ENCODE results near the gene DHX29. TPM values are rescaled to one million over a fixed set of nuclear protein-coding genes. Genes with fewer than 3 reads are reported as not detected.

The DHX29 gene
- total RNA-seq, 4 donors from 2014 or later, result 31.8 to 43.3 (median 35.9) TPM

- peaks cover 0 to 22% (median 9%) of the 10 kb centered on the region in 3 donors for H3K4me1 ChIP-seq
- H3K4me3 ChIP-seq, result no peak overlapping the region
- WGBS, 2 donors (ENCODE audit: low coverage in 1 of 2), result 92 to 95% methylated on average over 3 to 4 of the region's 4 CpGs
- TF ChIP-seq EP300 (IDR thresholded peaks at IDR 0.05), result no peak
- peaks cover 0 to 62% of the 10 kb centered on the region in 2 donors for H3K36me3 ChIP-seq
- no peaks in the 10 kb centered on the region for H3K27me3 ChIP-seq
- no peak overlapping the region for H3K27ac ChIP-seq
- ATAC-seq, result no peak
- no peaks in the 10 kb centered on the region for H3K9me3 ChIP-seq
These were observed 37.8 kb upstream of the DHX29 start for GRCh38 chr5:55345327-55345726.

DNA sequence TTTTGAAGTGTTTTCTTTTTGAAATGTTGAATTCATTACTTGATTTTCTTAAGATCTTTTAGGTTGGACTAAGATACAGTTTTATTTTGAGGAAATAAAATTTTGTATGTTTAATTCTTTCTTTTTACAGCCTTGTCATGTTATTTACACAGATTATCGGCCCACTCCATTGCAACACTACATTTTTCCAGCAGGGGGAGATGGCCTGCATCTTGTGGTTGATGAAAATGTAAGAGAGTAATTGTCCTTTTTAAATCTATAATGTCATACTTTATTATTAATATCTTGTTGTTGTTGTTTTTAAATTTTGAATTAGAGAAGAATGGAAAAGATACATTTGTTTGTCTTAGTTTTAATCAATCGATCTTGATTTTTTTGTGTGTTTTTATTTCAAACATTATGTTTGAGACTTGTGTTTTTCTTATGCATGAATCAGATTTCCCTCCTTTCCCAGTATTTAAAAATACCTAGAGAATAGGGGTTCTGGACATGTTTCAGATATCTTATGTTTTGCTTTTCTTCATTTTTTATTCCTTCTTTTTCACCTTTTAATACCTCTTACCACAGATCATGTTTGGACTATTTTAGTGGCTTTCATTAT lies 37.0 kb upstream of the DHX29 start:
- Histone ChIP-seq H3K9me3 (no peaks in the 10 kb centered on the region), H3K36me3 (peaks cover 0 to 53% of the 10 kb centered on the region in 2 donors), H3K27ac (peak overlapping the region in 2 of 4 donors; percentile 34 to 56), H3K4me3 (no peak overlapping the region), H3K4me1 (peaks cover 0 to 25% (median 9%) of the 10 kb centered on the region in 3 donors), H3K27me3 (no peaks in the 10 kb centered on the region)
- TF ChIP-seq POLR2A (IDR thresholded peaks at IDR 0.05), result no peak
- TF ChIP-seq, protein P1, sequence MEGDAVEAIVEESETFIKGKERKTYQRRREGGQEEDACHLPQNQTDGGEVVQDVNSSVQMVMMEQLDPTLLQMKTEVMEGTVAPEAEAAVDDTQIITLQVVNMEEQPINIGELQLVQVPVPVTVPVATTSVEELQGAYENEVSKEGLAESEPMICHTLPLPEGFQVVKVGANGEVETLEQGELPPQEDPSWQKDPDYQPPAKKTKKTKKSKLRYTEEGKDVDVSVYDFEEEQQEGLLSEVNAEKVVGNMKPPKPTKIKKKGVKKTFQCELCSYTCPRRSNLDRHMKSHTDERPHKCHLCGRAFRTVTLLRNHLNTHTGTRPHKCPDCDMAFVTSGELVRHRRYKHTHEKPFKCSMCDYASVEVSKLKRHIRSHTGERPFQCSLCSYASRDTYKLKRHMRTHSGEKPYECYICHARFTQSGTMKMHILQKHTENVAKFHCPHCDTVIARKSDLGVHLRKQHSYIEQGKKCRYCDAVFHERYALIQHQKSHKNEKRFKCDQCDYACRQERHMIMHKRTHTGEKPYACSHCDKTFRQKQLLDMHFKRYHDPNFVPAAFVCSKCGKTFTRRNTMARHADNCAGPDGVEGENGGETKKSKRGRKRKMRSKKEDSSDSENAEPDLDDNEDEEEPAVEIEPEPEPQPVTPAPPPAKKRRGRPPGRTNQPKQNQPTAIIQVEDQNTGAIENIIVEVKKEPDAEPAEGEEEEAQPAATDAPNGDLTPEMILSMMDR (IDR thresholded peaks at IDR 0.05), result peak; percentile 80 to 95 (median 85)
- WGBS, 2 donors (ENCODE audit: low coverage in 1 of 2), result 38 to 42% methylated on average over 2 of the region's 2 CpGs
- ATAC-seq, result no peak

GRCh38 chr5:55343609-55344008 lies 36.1 kb upstream of the DHX29 start:
- no peak overlapping the region for H3K4me3 ChIP-seq
- no peaks in the 10 kb centered on the region for H3K9me3 ChIP-seq
- H3K27me3 ChIP-seq, result no peaks in the 10 kb centered on the region
- 38 to 74% methylated on average over 1 of the region's 1 CpG for WGBS, 2 donors (ENCODE audit: low coverage in 1 of 2)
- no peak for ATAC-seq
- TF ChIP-seq POLR2A (IDR thresholded peaks at IDR 0.05) (no peak), POLR2AphosphoS5 (IDR thresholded peaks at IDR 0.05) (no peak), EP300 (IDR thresholded peaks at IDR 0.05) (no peak)
- TF ChIP-seq, protein P1 (IDR thresholded peaks at IDR 0.05), result no peak
- H3K36me3 ChIP-seq, result peaks cover 0 to 44% of the 10 kb centered on the region in 2 donors
- H3K27ac ChIP-seq, result peak overlapping the region in 2 of 4 donors; percentile 34 to 56
- peaks cover 0 to 30% (median 9%) of the 10 kb centered on the region in 3 donors for H3K4me1 ChIP-seq

DNA sequence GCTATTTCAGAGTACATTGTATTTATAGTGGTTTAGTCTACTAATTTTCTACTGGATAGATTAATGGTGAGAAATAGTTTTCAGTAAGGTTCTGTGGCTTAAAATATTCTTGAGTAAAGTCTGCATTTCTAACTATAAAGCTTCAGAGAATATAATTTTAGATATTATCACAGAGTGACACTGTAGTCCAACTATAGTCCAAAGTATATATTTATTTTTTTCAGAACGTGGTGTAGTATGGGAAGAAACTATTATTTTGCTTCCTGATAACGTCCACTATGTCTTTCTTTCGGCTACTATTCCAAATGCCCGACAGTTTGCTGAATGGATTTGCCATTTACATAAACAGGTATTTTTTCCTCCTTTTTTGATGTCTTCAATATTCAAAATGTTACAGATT lies 35.6 kb upstream of the DHX29 start:
- TF ChIP-seq, protein P1 (IDR thresholded peaks at IDR 0.05), result no peak
- TF ChIP-seq EP300 (IDR thresholded peaks at IDR 0.05) (no peak), POLR2AphosphoS5 (IDR thresholded peaks at IDR 0.05) (no peak), POLR2A (IDR thresholded peaks at IDR 0.05) (no peak)
- Histone ChIP-seq H3K36me3 (peaks cover 0 to 39% of the 10 kb centered on the region in 2 donors), H3K4me1 (peaks cover 0 to 30% (median 9%) of the 10 kb centered on the region in 3 donors), H3K9me3 (no peaks in the 10 kb centered on the region), H3K27ac (peak overlapping the region in 2 of 4 donors; percentile 3 to 56), H3K27me3 (no peaks in the 10 kb centered on the region), H3K4me3 (no peak overlapping the region)
- WGBS, 2 donors (ENCODE audit: low coverage in 1 of 2), result 80% methylated on average over 4 of the region's 4 CpGs
- no peak for ATAC-seq

DNA sequence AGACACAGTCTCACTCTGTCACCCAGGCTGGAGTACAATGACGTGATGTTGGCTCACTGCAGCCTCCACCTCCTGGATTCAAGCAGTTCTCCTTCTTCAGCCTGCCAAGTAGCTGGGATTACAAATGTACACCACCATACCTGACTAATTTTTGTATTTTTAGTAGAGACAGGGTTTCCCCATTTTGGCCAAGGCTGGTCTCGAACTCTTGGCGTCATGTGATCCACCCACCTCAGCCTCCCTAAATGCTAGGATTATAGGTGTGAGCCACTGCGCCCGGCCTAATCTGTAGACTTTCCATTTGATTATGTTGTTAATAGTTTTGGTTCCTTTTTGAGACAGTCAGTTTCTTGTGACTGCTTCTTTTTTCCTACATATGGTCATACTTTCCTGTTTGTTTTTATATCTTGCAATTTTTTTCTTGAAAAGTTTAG lies 31.3 kb upstream of the DHX29 start:
- H3K4me1 ChIP-seq, result peaks cover 0 to 26% (median 6%) of the 10 kb centered on the region in 3 donors
- H3K36me3 ChIP-seq, result peaks cover 0 to 20% of the 10 kb centered on the region in 2 donors
- ATAC-seq, result no peak
- TF ChIP-seq POLR2AphosphoS5 (IDR thresholded peaks at IDR 0.05) (no peak), POLR2A (IDR thresholded peaks at IDR 0.05) (no peak), EP300 (IDR thresholded peaks at IDR 0.05) (no peak)
- TF ChIP-seq, protein P1 (IDR thresholded peaks at IDR 0.05), result no peak
- no peak overlapping the region for H3K4me3 ChIP-seq
- H3K9me3 ChIP-seq, result no peaks in the 10 kb centered on the region
- no peak overlapping the region for H3K27ac ChIP-seq
- WGBS, 2 donors (ENCODE audit: low coverage in 1 of 2), result 73 to 78% methylated on average over 2 to 5 of the region's 5 CpGs
- no peaks in the 10 kb centered on the region for H3K27me3 ChIP-seq

Measured in gastroesophageal sphincter (tissue), 4 donors.